Activated gamma-delta T cell treated with Interleukin-2 at 50 U/mL for 16 hours (primary cell): ENCODE results near the gene OLFML2A.
"Not testable (repeated sequence)": the region's sequence is repeated elsewhere in the genome, so short reads cannot be mapped to it uniquely, and the experiment has no call there.

Experiments used
- DNase-seq: peaks from one replicate; pipeline ENCODE4 v3.0.0-alpha.2; 2020

Gene OLFML2A

GRCh38 chr9:124831642-124832364, 54.9 kb downstream of the OLFML2A start:
- no peak for DNase-seq

GRCh38 chr9:124834591-124834990, 57.7 kb downstream of the OLFML2A start:
- no peak for DNase-seq

DNA sequence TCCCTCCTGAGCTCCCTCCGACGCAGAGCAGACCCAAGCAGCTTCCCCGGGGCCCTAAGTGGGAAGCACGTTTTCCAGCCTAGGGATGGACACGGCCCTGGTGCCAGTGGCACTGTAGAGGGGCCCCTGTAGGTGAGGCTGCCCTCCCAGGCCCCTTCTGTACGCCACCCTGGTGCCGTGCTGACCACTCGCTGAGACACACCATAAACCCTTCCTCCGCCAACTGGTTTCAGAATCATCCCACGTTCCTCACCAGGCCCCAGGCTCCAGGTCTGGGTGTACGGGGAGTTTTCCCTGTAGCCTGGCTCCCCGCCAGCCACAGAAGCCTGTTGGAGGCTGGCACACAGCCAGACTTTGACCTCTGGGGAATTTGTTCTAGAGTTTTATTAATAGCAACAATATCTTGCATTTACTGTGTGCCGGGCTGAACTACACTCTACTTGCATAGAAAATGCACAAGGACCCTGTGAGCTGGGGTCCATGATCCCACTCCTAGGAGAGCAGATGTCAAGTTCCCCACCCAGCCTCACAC, 58.2 kb downstream of the OLFML2A start:
- no peak for DNase-seq

GRCh38 chr9:124838132-124838531, 61.2 kb downstream of the OLFML2A start:
- DNase-seq, result not testable (repeated sequence)

- DNase-seq, result not testable (repeated sequence)
These were observed 61.8 kb downstream of the OLFML2A start for GRCh38 chr9:124838567-124839275.

- no peak for DNase-seq
These were observed 62.8 kb downstream of the OLFML2A start for GRCh38 chr9:124839612-124840299.

DNA sequence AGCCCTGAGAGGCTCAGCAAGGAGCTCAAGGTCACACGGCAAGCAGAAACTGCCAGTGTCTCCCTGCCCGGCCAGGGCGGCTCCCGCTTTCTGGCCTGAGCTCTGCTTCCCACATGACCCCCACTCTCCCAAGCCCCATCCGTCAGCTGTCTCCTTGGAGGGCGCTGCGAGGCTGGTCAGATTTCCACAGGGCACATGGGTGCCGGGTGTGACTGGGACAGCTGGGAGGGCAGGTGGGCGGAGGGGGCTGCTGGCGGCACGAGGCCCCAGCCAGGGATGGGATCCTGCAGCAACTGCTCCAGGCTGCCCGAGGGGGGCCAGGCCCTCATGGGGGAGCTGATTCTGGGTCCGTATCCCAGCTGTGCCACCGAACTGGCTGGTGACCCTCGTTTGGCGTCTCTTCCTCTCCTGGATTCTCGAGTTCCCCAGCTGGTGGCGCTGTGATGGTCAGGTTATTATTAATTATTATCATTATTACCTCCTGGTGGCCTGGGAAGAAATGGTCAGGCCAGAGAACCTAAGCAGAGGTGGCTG, 63.4 kb downstream of the OLFML2A start:
- DNase-seq, result no peak

GRCh38 chr9:124841075-124841821, 64.3 kb downstream of the OLFML2A start:
- DNase-seq, result no peak

DNA sequence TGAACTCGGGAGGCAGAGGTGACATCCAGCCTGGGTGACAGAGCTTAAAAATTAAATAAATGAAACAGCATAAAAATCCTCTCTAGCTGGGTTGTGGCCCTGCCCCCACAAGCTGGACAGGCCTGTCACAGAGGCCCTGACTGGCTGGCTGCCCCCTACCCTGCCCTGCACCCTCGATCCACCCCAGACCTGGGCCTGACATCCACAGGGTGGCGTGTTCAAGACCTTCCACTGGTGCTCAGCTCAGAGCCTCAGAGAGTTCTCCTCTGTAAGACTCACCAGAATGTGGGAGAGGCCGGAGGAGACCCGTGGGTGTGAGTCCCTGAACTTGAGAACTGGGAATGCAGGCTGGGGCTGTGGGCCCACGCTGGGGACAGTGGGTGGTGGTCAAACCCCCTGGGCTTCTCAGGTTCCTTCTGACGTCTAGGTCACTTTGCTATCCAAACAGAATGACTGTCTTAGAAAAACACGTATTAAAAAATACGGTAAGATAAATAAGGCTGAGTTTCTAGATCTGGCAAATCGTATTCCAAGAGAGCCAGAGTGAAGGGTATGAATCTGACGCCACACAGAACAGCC, 66.6 kb downstream of the OLFML2A start:
- no peak for DNase-seq

- no peak for DNase-seq
These were observed 67.4 kb downstream of the OLFML2A start for GRCh38 chr9:124844291-124844690.

GRCh38 chr9:124846467-124846866, 69.5 kb downstream of the OLFML2A start:
- DNase-seq, result not testable (repeated sequence)

DNA sequence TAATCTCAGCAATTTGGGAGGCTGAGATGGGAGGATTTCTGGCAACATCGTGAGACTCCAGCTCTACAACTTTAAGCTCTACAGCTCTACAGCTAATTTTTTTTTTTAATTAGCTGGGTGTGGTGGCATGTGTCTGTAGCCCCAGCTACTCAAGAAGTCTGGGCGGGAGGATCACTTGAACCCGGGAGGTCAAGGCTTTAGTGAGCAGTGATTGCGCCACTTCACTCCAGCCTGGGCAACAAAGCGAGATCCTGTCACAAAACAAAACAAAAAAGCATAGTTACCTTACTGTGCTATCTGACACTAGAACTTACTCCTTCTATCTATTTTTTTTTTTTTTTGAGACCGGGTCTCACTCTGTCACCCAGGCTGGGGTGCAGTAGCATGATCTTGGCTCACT, 70.0 kb downstream of the OLFML2A start:
- no peak for DNase-seq

DNA sequence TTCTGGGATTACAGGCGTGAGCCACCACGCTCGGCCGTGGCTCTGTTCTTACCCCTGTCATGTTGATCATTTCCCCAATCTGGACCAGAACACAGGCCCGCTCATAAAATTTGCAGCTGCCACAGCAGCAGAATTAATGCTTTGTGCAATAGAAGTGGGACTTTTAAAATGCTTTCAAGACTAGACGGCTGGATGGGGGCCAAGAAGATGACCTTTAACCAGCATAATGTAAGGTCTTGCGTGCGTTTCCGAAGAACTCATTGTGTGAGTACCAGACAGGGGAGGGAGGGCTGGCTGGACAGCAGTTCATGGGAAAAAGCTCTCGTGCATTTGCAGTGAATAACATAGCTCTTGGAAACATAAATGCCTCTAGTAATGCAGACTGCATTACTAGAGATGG, 72.9 kb downstream of the OLFML2A start:
- no peak for DNase-seq

DNA sequence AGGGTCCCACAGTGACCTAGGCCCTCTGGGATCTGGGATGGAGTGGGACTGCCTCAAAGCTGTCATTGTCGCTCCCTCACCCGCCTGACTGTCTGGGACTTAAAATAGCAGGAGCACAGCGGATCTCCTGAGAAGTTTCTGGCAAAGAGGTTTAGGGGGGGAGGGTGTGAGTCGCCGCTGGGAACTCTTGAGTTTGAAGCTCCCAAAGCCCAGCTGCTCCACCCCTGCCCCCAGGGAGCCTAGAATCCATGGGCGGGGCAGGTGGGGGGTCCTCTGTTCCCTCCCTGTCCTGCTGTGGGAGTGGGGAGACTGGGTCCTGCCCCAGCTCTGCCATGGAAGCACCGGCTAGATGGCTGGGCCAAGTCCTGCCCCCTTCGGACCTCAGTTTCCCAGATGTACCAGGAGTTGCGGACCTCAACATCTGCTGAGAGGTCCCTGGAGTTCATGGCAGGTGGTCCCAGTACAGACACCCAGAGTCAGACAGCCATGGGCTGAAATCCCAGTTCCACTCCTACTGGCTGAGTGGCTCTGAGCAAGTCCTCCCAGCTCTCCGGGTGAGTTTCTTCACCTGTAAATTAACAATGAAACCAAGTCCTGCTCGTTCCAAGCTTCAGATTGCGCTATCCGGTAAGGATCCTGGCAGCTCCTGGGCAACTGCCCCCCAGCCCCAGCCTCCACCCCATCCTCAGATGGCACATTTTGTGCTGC, 75.3 kb downstream of the OLFML2A start:
- DNase-seq, result no peak

GRCh38 chr9:124852829-124853531, 76.0 kb downstream of the OLFML2A start, which contains the start of gene WDR38:
WDR38 (plus strand) TSS chr9:124853460; CDS start chr9:124853532, 72 bp downstream.
- DNase-seq, result peak; percentile 70

- DNase-seq, result no peak
These were observed 76.7 kb downstream of the OLFML2A start for GRCh38 chr9:124853605-124854143.

- DNase-seq, result no peak
These were observed 77.2 kb downstream of the OLFML2A start for GRCh38 chr9:124854161-124854560.

DNA sequence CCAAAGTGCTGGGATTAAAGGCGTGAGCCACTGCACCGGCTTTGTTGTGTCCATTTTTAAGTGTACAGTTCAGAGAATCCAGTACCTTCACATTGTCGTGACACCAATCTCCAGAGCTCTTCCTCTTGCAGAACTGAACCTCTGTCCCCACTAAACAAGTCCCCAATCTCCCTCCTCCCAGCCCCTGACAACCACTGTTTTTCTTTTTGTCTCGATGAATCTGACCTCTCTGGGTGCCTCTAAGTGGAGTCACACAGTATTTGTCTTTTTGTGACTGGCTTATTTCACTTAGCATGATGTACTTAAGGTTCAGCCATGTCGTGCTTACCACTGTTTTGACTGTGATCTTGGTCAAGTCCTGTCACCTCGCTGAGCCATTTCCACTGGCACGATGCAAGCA, 77.9 kb downstream of the OLFML2A start:
- DNase-seq, result no peak

DNA sequence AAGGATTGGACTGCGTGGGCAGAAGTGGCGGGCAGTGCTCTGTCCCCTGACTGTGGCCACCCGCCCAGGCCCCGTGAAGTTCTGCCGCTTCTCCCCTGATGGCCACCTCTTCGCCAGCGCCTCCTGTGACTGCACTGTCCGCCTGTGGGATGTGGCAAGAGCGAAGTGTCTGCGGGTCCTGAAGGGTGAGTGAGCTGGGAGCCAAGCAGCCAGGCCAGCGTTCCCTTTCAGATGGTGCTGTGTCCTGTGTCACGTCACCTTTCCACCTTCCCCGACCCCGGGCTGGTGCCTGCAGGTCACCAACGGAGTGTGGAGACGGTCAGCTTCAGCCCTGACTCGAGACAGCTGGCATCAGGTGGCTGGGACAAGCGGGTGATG, 78.6 kb downstream of the OLFML2A start:
- DNase-seq, result no peak

DNA sequence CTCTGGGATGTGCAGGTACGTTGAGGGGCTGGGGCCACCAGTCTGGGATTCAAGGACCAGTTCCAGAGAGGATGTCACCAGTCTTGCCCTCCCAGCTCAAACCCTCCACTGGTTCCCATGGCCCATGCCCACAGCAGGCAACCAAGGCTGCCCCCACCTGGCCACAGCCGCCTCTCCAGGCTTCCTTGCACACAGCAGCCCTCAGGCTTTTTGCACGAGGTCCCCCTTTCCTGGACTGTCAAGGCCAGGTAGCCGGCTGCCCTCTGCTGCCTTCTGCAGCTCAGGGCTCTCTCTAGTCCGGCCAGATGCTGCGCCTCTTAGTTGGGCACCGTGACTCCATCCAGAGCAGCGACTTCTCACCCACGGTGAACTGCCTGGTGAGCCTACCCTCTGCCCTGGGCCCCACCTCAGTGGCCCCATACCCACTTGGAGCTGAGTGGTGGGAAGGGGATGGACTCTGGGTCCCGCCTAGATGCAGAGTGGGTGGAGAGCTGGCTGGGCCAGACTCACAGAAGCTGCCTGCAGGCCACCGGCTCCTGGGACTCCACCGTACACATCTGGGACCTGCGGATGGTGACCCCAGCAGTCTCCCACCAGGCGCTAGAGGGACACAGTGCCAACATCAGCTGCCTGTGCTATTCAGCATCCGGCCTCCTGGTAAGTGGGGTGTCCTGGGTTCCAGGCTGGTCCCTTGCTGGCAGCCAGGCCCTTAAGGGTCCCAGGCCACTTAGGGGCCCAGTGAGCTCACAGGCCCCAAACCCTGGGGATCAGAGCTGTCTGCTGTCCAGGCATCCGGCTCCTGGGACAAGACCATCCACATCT, 79.2 kb downstream of the OLFML2A start:
- no peak for DNase-seq
